WTC11 (cell line): Measurements from ENCODE around the gene GNG4. TPM values are rescaled to one million over a fixed set of nuclear protein-coding genes. Genes with fewer than 3 reads are reported as not detected.

Experiments
- ATAC-seq: fragments of 200-7000 bp; cut with Tn5 transposase; 2 replicates; pipeline ENCODE4 v1.10.0; 2021; ENCODE audit warnings: mild to moderate bottlenecking, moderate library complexity
- CTCF ChIA-PET: fragments of 300-600 bp; sonication (Branson Sonifier 250); formaldehyde crosslinking; loops from one replicate; lab custom pipeline; 2021; ENCODE audit warnings: antibody characterized with exemption; lab: Charles Lee
- POLR2A ChIA-PET: fragments of 350-600 bp; sonication (Branson Sonifier 250); formaldehyde crosslinking; loops from one replicate; lab custom pipeline; 2021; ENCODE audit warnings: antibody characterized with exemption; lab: Charles Lee
- DNase-seq: peaks from one replicate; pipeline ENCODE4 v3.0.0; 2021; ENCODE audit warnings: low spot score
- H3K27ac Mint-ChIP-seq: 2 replicates; pipeline ENCODE4 v1.8.0; 2021; ENCODE audit warnings: mixed read lengths
- H3K27me3 Mint-ChIP-seq: 2 replicates; pipeline ENCODE4 v1.8.0; 2021; ENCODE audit warnings: low read depth, mild to moderate bottlenecking, moderate library complexity, mixed read lengths
- H3K36me3 Mint-ChIP-seq: 2 replicates; pipeline ENCODE4 v1.8.0; 2021; ENCODE audit warnings: mixed read lengths
- H3K4me1 Mint-ChIP-seq: 2 replicates; pipeline ENCODE4 v1.8.0; 2022; ENCODE audit warnings: mixed read lengths
- H3K4me3 Mint-ChIP-seq: 2 replicates; pipeline ENCODE4 v1.8.0; 2021; ENCODE audit warnings: mild to moderate bottlenecking, moderate library complexity, mixed read lengths
- H3K9me3 Mint-ChIP-seq: 2 replicates; pipeline ENCODE4 v1.8.0; 2021; ENCODE audit warnings: mixed read lengths
- ATF2 ChIP-seq: sonication (generic); formaldehyde crosslinking; IDR thresholded peaks from 2 replicates; pipeline ENCODE4 v1.8.1; 2022; ENCODE audit warnings: low read depth, missing genetic modification reagents, borderline replicate concordance
- CDX4 ChIP-seq: fragments of 250-450 bp; sonication (Bioruptor Pico); IDR thresholded peaks from 2 replicates; pipeline ENCODE4 v1.9.0; 2021; ENCODE audit warnings: moderate library complexity, mild to moderate bottlenecking, inconsistent platforms, borderline replicate concordance
- E2F1 ChIP-seq: sonication (generic); formaldehyde crosslinking; IDR thresholded peaks from 2 replicates; pipeline ENCODE4 v1.8.0; 2022; ENCODE audit warnings: mild to moderate bottlenecking, missing genetic modification reagents
- EMX1 ChIP-seq: fragments of 250-450 bp; sonication (Bioruptor Pico); IDR thresholded peaks from 2 replicates; pipeline ENCODE4 v1.8.0; 2021; ENCODE audit warnings: mild to moderate bottlenecking
- ETV6 ChIP-seq: sonication (generic); formaldehyde crosslinking; IDR thresholded peaks from 2 replicates; pipeline ENCODE4 v1.8.1; 2022; ENCODE audit warnings: mild to moderate bottlenecking, missing genetic modification reagents
- FOXK1 ChIP-seq: sonication (generic); formaldehyde crosslinking; IDR thresholded peaks from 2 replicates; pipeline ENCODE4 v1.8.0; 2022; ENCODE audit warnings: mild to moderate bottlenecking, moderate library complexity, missing genetic modification reagents
- GABPB1 ChIP-seq: sonication (generic); formaldehyde crosslinking; IDR thresholded peaks from 2 replicates; pipeline ENCODE4 v1.8.1; 2023; ENCODE audit warnings: mild to moderate bottlenecking, missing genetic modification reagents
- HMGA2 ChIP-seq: fragments of 250-450 bp; sonication (Bioruptor Pico); IDR thresholded peaks from 2 replicates; pipeline ENCODE4 v1.4.0; 2021; ENCODE audit warnings: mild to moderate bottlenecking, moderate library complexity
- JAZF1 ChIP-seq: fragments of 250-450 bp; sonication (Bioruptor Pico); IDR thresholded peaks from 2 replicates; pipeline ENCODE4 v1.9.0; 2021; ENCODE audit warnings: moderate library complexity, mild to moderate bottlenecking, inconsistent platforms
- KAT7 ChIP-seq: sonication (generic); formaldehyde crosslinking; IDR thresholded peaks from 2 replicates; pipeline ENCODE4 v1.8.1; 2023; ENCODE audit warnings: missing genetic modification reagents, mild to moderate bottlenecking, borderline replicate concordance
- MLX ChIP-seq: sonication (generic); formaldehyde crosslinking; IDR thresholded peaks from 2 replicates; pipeline ENCODE4 v1.8.1; 2023; ENCODE audit warnings: mild to moderate bottlenecking, missing genetic modification reagents, moderate library complexity
- MXD4 ChIP-seq: fragments of 250-450 bp; sonication (Bioruptor Pico); IDR thresholded peaks from 2 replicates; pipeline ENCODE4 v1.8.0; 2021; ENCODE audit warnings: mild to moderate bottlenecking, moderate library complexity, borderline replicate concordance
- MYBL2 ChIP-seq: sonication (generic); formaldehyde crosslinking; IDR thresholded peaks from 2 replicates; pipeline ENCODE4 v1.8.1; 2023; ENCODE audit warnings: mild to moderate bottlenecking, moderate library complexity, missing genetic modification reagents
- NFE2L1 ChIP-seq: sonication (generic); formaldehyde crosslinking; IDR thresholded peaks from 2 replicates; pipeline ENCODE4 v1.8.1; 2023; ENCODE audit warnings: missing genetic modification reagents
- NR1H2 ChIP-seq: sonication (generic); formaldehyde crosslinking; IDR thresholded peaks from 2 replicates; pipeline ENCODE4 v1.9.0; 2021; ENCODE audit warnings: mild to moderate bottlenecking, moderate library complexity, missing genetic modification reagents
- PREB ChIP-seq: sonication (generic); formaldehyde crosslinking; IDR thresholded peaks from 2 replicates; pipeline ENCODE4 v1.8.1; 2022; ENCODE audit warnings: mild to moderate bottlenecking, missing genetic modification reagents, moderate library complexity, borderline replicate concordance
- RELA ChIP-seq: sonication (generic); formaldehyde crosslinking; IDR thresholded peaks from 2 replicates; pipeline ENCODE4 v1.8.1; 2022; ENCODE audit warnings: missing genetic modification reagents, mild to moderate bottlenecking, borderline replicate concordance
- SMAD3 ChIP-seq: sonication (generic); formaldehyde crosslinking; IDR thresholded peaks from 2 replicates; pipeline ENCODE4 v1.8.0; 2022; ENCODE audit warnings: missing genetic modification reagents, mild to moderate bottlenecking, borderline replicate concordance
- SOX15 ChIP-seq: fragments of 250-450 bp; sonication (Bioruptor Pico); IDR thresholded peaks from 2 replicates; pipeline ENCODE4 v1.9.0; 2021; ENCODE audit warnings: mild to moderate bottlenecking
- STAT6 ChIP-seq: sonication (generic); formaldehyde crosslinking; conservative IDR thresholded peaks from 2 replicates; pipeline ENCODE4 v1.8.1; 2023; ENCODE audit warnings: mild to moderate bottlenecking, low read depth, missing genetic modification reagents, moderate library complexity
- TCF7 ChIP-seq: sonication (generic); formaldehyde crosslinking; IDR thresholded peaks from 2 replicates; pipeline ENCODE4 v1.8.0; 2022; ENCODE audit warnings: mild to moderate bottlenecking, low read depth, missing genetic modification reagents, moderate library complexity
- USF2 ChIP-seq: sonication (generic); formaldehyde crosslinking; IDR thresholded peaks from 2 replicates; pipeline ENCODE4 v1.8.1; 2023; ENCODE audit warnings: mild to moderate bottlenecking, missing genetic modification reagents, moderate library complexity
- ZNF138 ChIP-seq: sonication (generic); formaldehyde crosslinking; conservative IDR thresholded peaks from 2 replicates; pipeline ENCODE4 v1.8.1; 2022; ENCODE audit warnings: mild to moderate bottlenecking, moderate library complexity, missing genetic modification reagents
- ZNF416 ChIP-seq: fragments of 250-450 bp; sonication (Bioruptor Pico); IDR thresholded peaks from 2 replicates; pipeline ENCODE4 v1.9.0; 2021; ENCODE audit warnings: mild to moderate bottlenecking, inconsistent platforms
- total RNA-seq: library from RNA; stranded (reverse); gene quantifications from 3 replicates; pipeline ENCODE4 v1.2.3, GENCODE V29; 2021

GNG4 gene
- total RNA-seq, 1 experiment from 2014 or later: 38.3 TPM

GRCh38 chr1:235673981-235674380 lies 24.4 kb upstream of the GNG4 start:
- ATAC-seq: peak; percentile 78
- H3K9me3 Mint-ChIP-seq: peaks cover 70% of the 10 kb centered on the region
- DNase-seq: no peak
- peaks cover 28% of the 10 kb centered on the region for H3K4me1 Mint-ChIP-seq
- peaks cover 75% of the 10 kb centered on the region for H3K36me3 Mint-ChIP-seq
- peak overlapping the region; percentile 63 for H3K27ac Mint-ChIP-seq
- peak overlapping the region; percentile 56 for H3K4me3 Mint-ChIP-seq
- peaks cover 4% of the 10 kb centered on the region; the same call in 1 of the 2 replicates for H3K27me3 Mint-ChIP-seq
- CTCF ChIA-PET: interaction anchor here (0.6 kb wide), 1 partner anchor 672 kb away, joined by 4 read pairs; no protein-coding TSS in a partner anchor
- TF ChIP-seq HMGA2 (CRISPR knock-in tag) (no peak), STAT6 (CRISPR knock-in tag) (no peak), GABPB1 (CRISPR knock-in tag) (no peak), JAZF1 (no peak), E2F1 (CRISPR knock-in tag) (no peak), MYBL2 (CRISPR knock-in tag) (no peak), FOXK1 (no peak), MXD4 (CRISPR knock-in tag) (no peak)
- POLR2A ChIA-PET: no interaction called here

GRCh38 chr1:235671992-235672391 lies 22.4 kb upstream of the GNG4 start:
- CTCF ChIA-PET: no interaction called here
- no peak for ATAC-seq
- peaks cover 82% of the 10 kb centered on the region for H3K36me3 Mint-ChIP-seq

More at GRCh38 chr1:235671992-235672391, 22.4 kb upstream of the GNG4 start:
- peaks cover 77% of the 10 kb centered on the region for H3K9me3 Mint-ChIP-seq
- H3K27me3 Mint-ChIP-seq: peaks cover 4% of the 10 kb centered on the region; the same call in 1 of the 2 replicates
- peaks cover 28% of the 10 kb centered on the region for H3K4me1 Mint-ChIP-seq
- H3K4me3 Mint-ChIP-seq: peak overlapping the region; percentile 61
- H3K27ac Mint-ChIP-seq: no peak overlapping the region
- no peak for DNase-seq
- POLR2A ChIA-PET: no interaction called here
- no peak for TF ChIP-seq TCF7 (CRISPR knock-in tag)
- no peak for TF ChIP-seq PREB (CRISPR knock-in tag)
- no peak for TF ChIP-seq NFE2L1
- TF ChIP-seq EMX1 (CRISPR knock-in tag): no peak
- no peak for TF ChIP-seq HMGA2 (CRISPR knock-in tag)
- no peak for TF ChIP-seq USF2 (CRISPR knock-in tag)
- no peak for TF ChIP-seq SOX15 (CRISPR knock-in tag)
- no peak for TF ChIP-seq NR1H2 (CRISPR knock-in tag)
- no peak for TF ChIP-seq MLX (CRISPR knock-in tag)
- no peak for TF ChIP-seq ZNF416 (CRISPR knock-in tag)
- no peak for TF ChIP-seq KAT7
- no peak for TF ChIP-seq RELA (CRISPR knock-in tag)
- TF ChIP-seq ETV6: no peak
- TF ChIP-seq ZNF138: no peak
- no peak for TF ChIP-seq CDX4 (CRISPR knock-in tag)
- TF ChIP-seq SMAD3 (CRISPR knock-in tag): no peak
- TF ChIP-seq ATF2 (CRISPR knock-in tag): no peak
